IMR-90 (cell line): ENCODE measurements around the gene TDRD5. TPM values are rescaled to one million over a fixed set of nuclear protein-coding genes. Genes with fewer than 3 reads are reported as not detected.

Source experiments
- BHLHE40 ChIP-seq: fragments of 150-350 bp; IDR thresholded peaks from 2 replicates; pipeline ENCODE4 v1.6.1; 2016; ENCODE audit warnings: mild to moderate bottlenecking, low read depth, low read length
- CEBPB ChIP-seq: IDR thresholded peaks from 2 replicates; pipeline ENCODE4 v1.6.1; 2012; ENCODE audit warnings: low read depth, low read length, improper control_type of control experiment
- SMC3 ChIP-seq: fragments of 150-350 bp; IDR thresholded peaks from 2 replicates; pipeline ENCODE4 v1.6.1; 2016; ENCODE audit warnings: low read depth, mild to moderate bottlenecking, antibody characterized with exemption, low read length, moderate library complexity
- polyA plus RNA-seq, 3 experiments: library from polyadenylated mRNA; depleted of rRNA; stranded (reverse); fragments of >200 nt; gene quantifications; 2 replicates each; pipeline ENCODE4 v1.2.3, GENCODE V29; 2012; ENCODE audit warnings: low replicate concordance in 1 of 3
- total RNA-seq: library from RNA; depleted of rRNA; stranded (reverse); fragments of >200 nt; gene quantifications from 2 replicates; pipeline ENCODE4 v1.2.3, GENCODE V29; 2012
- TF ChIP-seq, protein P1 (sequence below): conservative IDR thresholded peaks from 2 replicates; pipeline ENCODE4 v1.5.1; 2012; ENCODE audit warnings: mild to moderate bottlenecking, low read depth, low read length, improper control_type of control experiment

The TDRD5 gene
- total and polyA plus RNA-seq, 2 of the 4 experiments (the other 2 are of a cell fraction) = not detected

- TF ChIP-seq, protein P1, sequence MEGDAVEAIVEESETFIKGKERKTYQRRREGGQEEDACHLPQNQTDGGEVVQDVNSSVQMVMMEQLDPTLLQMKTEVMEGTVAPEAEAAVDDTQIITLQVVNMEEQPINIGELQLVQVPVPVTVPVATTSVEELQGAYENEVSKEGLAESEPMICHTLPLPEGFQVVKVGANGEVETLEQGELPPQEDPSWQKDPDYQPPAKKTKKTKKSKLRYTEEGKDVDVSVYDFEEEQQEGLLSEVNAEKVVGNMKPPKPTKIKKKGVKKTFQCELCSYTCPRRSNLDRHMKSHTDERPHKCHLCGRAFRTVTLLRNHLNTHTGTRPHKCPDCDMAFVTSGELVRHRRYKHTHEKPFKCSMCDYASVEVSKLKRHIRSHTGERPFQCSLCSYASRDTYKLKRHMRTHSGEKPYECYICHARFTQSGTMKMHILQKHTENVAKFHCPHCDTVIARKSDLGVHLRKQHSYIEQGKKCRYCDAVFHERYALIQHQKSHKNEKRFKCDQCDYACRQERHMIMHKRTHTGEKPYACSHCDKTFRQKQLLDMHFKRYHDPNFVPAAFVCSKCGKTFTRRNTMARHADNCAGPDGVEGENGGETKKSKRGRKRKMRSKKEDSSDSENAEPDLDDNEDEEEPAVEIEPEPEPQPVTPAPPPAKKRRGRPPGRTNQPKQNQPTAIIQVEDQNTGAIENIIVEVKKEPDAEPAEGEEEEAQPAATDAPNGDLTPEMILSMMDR = no peak
- TF ChIP-seq SMC3 = no peak
- TF ChIP-seq CEBPB = no peak
- TF ChIP-seq BHLHE40 = no peak
Measured at GRCh38 chr1:179591592-179592580, at the start of gene TDRD5 (continued).
